HepG2 (cell line): ENCODE data around the gene RPP14. TPM values are rescaled to one million over a fixed set of nuclear protein-coding genes. Genes with fewer than 3 reads are reported as not detected.

Experiments
- ATAC-seq: fragments of 200-7000 bp; cut with Tn5 transposase; 3 replicates; pipeline ENCODE4 v1.9.1; 2020; ENCODE audit warnings: mild to moderate bottlenecking, moderate library complexity
- BruUV-seq: library from RNA; stranded (reverse); fragments of 400-500 nt; replicated peaks from 2 replicates; lab custom pipeline; 2021; lab: Mats Ljungman, UMichigan
- CTCF ChIA-PET: fragments of 300-600 bp; formaldehyde crosslinking; extraction: SDS; loops from one replicate; lab custom pipeline; 2021; ENCODE audit warnings: low total read pairs, inconsistent platforms, low intra/inter-chr PET ratio; lab: Yijun Ruan, JAX
- POLR2A ChIA-PET: fragments of 350-600 bp; sonication (Branson Sonifier 250); formaldehyde crosslinking; loops from one replicate; lab custom pipeline; 2020; ENCODE audit warnings: antibody characterized with exemption, inconsistent platforms; lab: Yijun Ruan, JAX
- DNase-seq: peaks from one replicate; pipeline ENCODE4 v3.0.0-alpha.2; 2015; ENCODE audit warnings: low spot score
- FAIRE-seq: peaks from 3 replicates; lab custom pipeline; 2011; peaks lifted over from hg19 to GRCh38; lab: Jason Lieb, UNC
- H2AFZ ChIP-seq: one replicate; pipeline ENCODE4 v1.6.1; 2011; ENCODE audit warnings: low read length, inconsistent platforms
- H3K27ac ChIP-seq: fragments of 300-600 bp; 3 replicates; pipeline ENCODE4 v1.8.0; 2011; ENCODE audit warnings: mixed run types, mild to moderate bottlenecking, mixed read lengths, low read length, inconsistent platforms; ENCODE audit not compliant: insufficient read depth; ENCODE audit errors: extremely low read length
- H3K27me3 ChIP-seq, 2 experiments: fragments of 200-600 bp in 1 of 2; 2 replicates in 1 of 2; 3 replicates in 1 of 2; pipeline versions ENCODE4 v1.6.0 to v1.8.0; 2011; ENCODE audit warnings: low read length in 2 of 2, mild to moderate bottlenecking in 2 of 2, moderate library complexity in 2 of 2, inconsistent platforms in 1 of 2; ENCODE audit not compliant: insufficient read depth in 2 of 2, control insufficient read depth in 1 of 2
- H3K36me3 ChIP-seq, 2 experiments: fragments of 200-600 bp in 1 of 2; replicated peaks in 1 of 2; 2 replicates in 1 of 2; 3 replicates in 1 of 2; pipeline versions ENCODE4 v1.5.1 to v1.8.0; 2011; ENCODE audit warnings: low read length in 2 of 2, inconsistent platforms in 1 of 2; ENCODE audit not compliant: insufficient read depth in 2 of 2, control insufficient read depth in 1 of 2
- H3K4me1 ChIP-seq: 2 replicates; pipeline ENCODE4 v1.5.1; 2012; ENCODE audit warnings: low read length, inconsistent platforms; ENCODE audit not compliant: insufficient read depth
- H3K4me2 ChIP-seq: 2 replicates; pipeline ENCODE4 v1.6.0; 2011; ENCODE audit warnings: low read depth, low read length, inconsistent platforms
- H3K4me3 ChIP-seq, 3 experiments: fragments of 200-600 bp in 1 of 3; sonication (generic), shearing (Covaris generic) in 1 of 3; replicated peaks in 1 of 3; 2 replicates each; pipeline ENCODE4 v1.5.1; 2011 to 2016; ENCODE audit warnings: low read length in 3 of 3, inconsistent platforms in 2 of 3, low read depth in 2 of 3, mild to moderate bottlenecking in 2 of 3, control low read depth in 1 of 3, mixed read lengths in 1 of 3; ENCODE audit not compliant: insufficient read depth in 1 of 3
- H3K79me2 ChIP-seq: one replicate; pipeline ENCODE4 v1.6.1; 2011; ENCODE audit warnings: low read length, inconsistent platforms; ENCODE audit not compliant: insufficient read depth
- H3K9ac ChIP-seq: 2 replicates; pipeline ENCODE4 v1.6.0; 2011; ENCODE audit warnings: mild to moderate bottlenecking, low read depth, low read length, inconsistent platforms; ENCODE audit not compliant: insufficient read depth
- H3K9me3 ChIP-seq: 2 replicates; pipeline ENCODE4 v1.5.1; 2012; ENCODE audit warnings: mild to moderate bottlenecking, low read length
- H4K20me1 ChIP-seq: 2 replicates; pipeline ENCODE4 v1.6.0; 2011; ENCODE audit warnings: inconsistent platforms, mild to moderate bottlenecking, low read length, moderate library complexity; ENCODE audit not compliant: insufficient read depth
- BHLHE40 ChIP-seq: IDR thresholded peaks from 2 replicates; pipeline ENCODE4 v1.6.1; 2011; ENCODE audit warnings: low read length, improper control_type of control experiment
- CEBPB ChIP-seq: IDR thresholded peaks from 2 replicates; pipeline ENCODE4 v1.6.1; 2011; ENCODE audit warnings: low read depth, low read length, improper control_type of control experiment, borderline replicate concordance
- CENPX ChIP-seq: sonication (generic); formaldehyde crosslinking; IDR thresholded peaks from 2 replicates; pipeline ENCODE4 v1.9.0; 2021; ENCODE audit warnings: mild to moderate bottlenecking, missing genetic modification reagents, moderate library complexity
- E2F5 ChIP-seq: sonication (generic); formaldehyde crosslinking; conservative IDR thresholded peaks from 2 replicates; pipeline ENCODE4 v1.4.0; 2020; ENCODE audit warnings: missing genetic modification reagents
- ERF ChIP-seq: IDR thresholded peaks from 2 replicates; pipeline ENCODE4 v1.6.1; 2018; ENCODE audit warnings: missing biosample characterization, missing genetic modification reagents
- FOXM1 ChIP-seq: sonication (generic); formaldehyde crosslinking; IDR thresholded peaks from 2 replicates; pipeline ENCODE4 v1.5.0; 2020; ENCODE audit warnings: missing genetic modification reagents
- HNRNPH1 ChIP-seq: fragments of 200-400 bp; formaldehyde crosslinking; optimal IDR thresholded peaks from 2 replicates; pipeline ENCODE3; 2017; ENCODE audit warnings: mild to moderate bottlenecking, low read depth, low read length
- IKZF4 ChIP-seq: sonication (generic); formaldehyde crosslinking; IDR thresholded peaks from 2 replicates; pipeline ENCODE4 v1.5.1; 2020; ENCODE audit warnings: borderline replicate concordance, mild to moderate bottlenecking, low read depth, missing genetic modification reagents; ENCODE audit errors: not compliant biosample characterization
- MIER2 ChIP-seq: IDR thresholded peaks from 2 replicates; pipeline ENCODE4 v1.6.1; 2016; ENCODE audit warnings: missing biosample characterization, missing genetic modification reagents
- PHF21A ChIP-seq: sonication (generic); formaldehyde crosslinking; IDR thresholded peaks from 2 replicates; pipeline ENCODE4 v1.5.0; 2020; ENCODE audit warnings: mild to moderate bottlenecking, missing genetic modification reagents
- SMC3 ChIP-seq: IDR thresholded peaks from 2 replicates; pipeline ENCODE4 v1.6.1; 2011; ENCODE audit warnings: low read length, improper control_type of control experiment
- SOX5 ChIP-seq: IDR thresholded peaks from 2 replicates; pipeline ENCODE4 v1.6.1; 2016; ENCODE audit warnings: borderline replicate concordance
- TCF7 ChIP-seq: sonication (generic); IDR thresholded peaks from 2 replicates; pipeline ENCODE4 v1.6.1; 2016; ENCODE audit warnings: antibody characterized with exemption, low read depth
- YY1 ChIP-seq: IDR thresholded peaks from 2 replicates; pipeline ENCODE4 v1.6.1; 2011; ENCODE audit warnings: low read length, low read depth, moderate library complexity, mild to moderate bottlenecking; ENCODE audit not compliant: insufficient read depth, insufficient replicate concordance
- ZBTB4 ChIP-seq: sonication (generic); formaldehyde crosslinking; IDR thresholded peaks from 2 replicates; pipeline ENCODE4 v1.4.0; 2020; ENCODE audit warnings: missing genetic modification reagents, mild to moderate bottlenecking, borderline replicate concordance
- ZBTB49 ChIP-seq: sonication (generic); formaldehyde crosslinking; IDR thresholded peaks from 2 replicates; pipeline ENCODE4 v1.4.0; 2020; ENCODE audit warnings: missing genetic modification reagents, borderline replicate concordance
- ZNF281 ChIP-seq: sonication (generic); formaldehyde crosslinking; IDR thresholded peaks from 2 replicates; pipeline ENCODE4 v1.4.0; 2020; ENCODE audit warnings: missing genetic modification reagents, borderline replicate concordance
- WGBS: methylation state at CpG from one replicate; pipeline ENCODE4 v1.1.6; 2017; ENCODE audit warnings: low lambda C conversion rate; 5-methylcytosine and 5-hydroxymethylcytosine counted together
- in situ Hi-C: cut with HindIII; loops from 2 replicates; pipeline ENCODE4 v1.10.0; 2017; ENCODE audit warnings: low pct_unique_long_range_greater_than_20kb; ENCODE audit not compliant: extremely low pct_ligation_motif_present
- intact Hi-C: fragments of 100-400 bp; cut with micrococcal nuclease; formaldehyde crosslinking; loops from one replicate; pipeline ENCODE4 v1.10.0; 2022; ENCODE audit not compliant: unreplicated experiment
- polyA plus RNA-seq, 8 experiments: library from polyadenylated mRNA; depleted of rRNA in 3 of 8; stranded (reverse) in 7 of 8; unstranded in 1 of 8; fragments of >200 nt; fragmentation: Illumina TruSeq in 4 of 8; extraction: Trizol in 4 of 8; gene quantifications; 2 replicates each; pipeline versions ENCODE4 v1.2.1 to v1.2.3, GENCODE V29; 2011 to 2016; ENCODE audit warnings: low read depth in 4 of 8, missing spikeins in 1 of 8, mixed read lengths in 1 of 8; ENCODE audit not compliant: insufficient read depth in 1 of 8
- total RNA-seq, 5 experiments: library from RNA; depleted of rRNA; stranded (reverse); fragments of >200 nt; fragmentation: Illumina TruSeq; extraction: Trizol; gene quantifications; 2 replicates each; pipeline ENCODE4 v1.2.3, GENCODE V29; 2016; ENCODE audit warnings: low read depth in 1 of 5

Gene RPP14
- total and polyA plus RNA-seq, 2 of the 13 experiments (the other 11 are each of a cell fraction or from before 2014, with no cell fraction given) = 15.4 to 16.2 TPM

- Histone ChIP-seq H3K36me3 (no peaks in the 10 kb centered on the region), H3K9me3 (no peaks in the 10 kb centered on the region), H4K20me1 (0 out of 2 replicates have a peak, but pooled peaks cover 4% of the 10 kb centered on the region), H3K9ac (no peak overlapping the region), H2AFZ (no peak overlapping the region), H3K4me2 (no peak overlapping the region), H3K27me3 (no peaks in the 10 kb centered on the region), H3K27ac (no peak overlapping the region), H3K4me3 (no peak overlapping the region), H3K4me1 (no peaks in the 10 kb centered on the region), H3K79me2 (no peaks in the 10 kb centered on the region)
- ChIA-PET POLR2A (no interaction called here), CTCF (no interaction called here)
- BruUV-seq = no TSS peak
- no peak for ATAC-seq
- no peak for FAIRE-seq
- intact Hi-C loops = no loop called here
- 100% methylated on average over 3 of the region's 3 CpGs for WGBS
- TF ChIP-seq HNRNPH1 (no peak), ZNF281 (CRISPR knock-in tag) (no peak), BHLHE40 (no peak), ZBTB4 (CRISPR knock-in tag) (no peak), PHF21A (CRISPR knock-in tag) (no peak), E2F5 (CRISPR knock-in tag) (no peak), SMC3 (no peak), ERF (CRISPR knock-in tag) (no peak), MIER2 (CRISPR knock-in tag) (no peak), CENPX (CRISPR knock-in tag) (no peak), ZBTB49 (CRISPR knock-in tag) (no peak), SOX5 (CRISPR knock-in tag) (no peak), TCF7 (no peak), FOXM1 (no peak), CEBPB (no peak), YY1 (no peak), IKZF4 (CRISPR knock-in tag) (no peak)
- in situ Hi-C loops = no loop called here
- DNase-seq = no peak
These were observed 51.4 kb downstream of the RPP14 start for GRCh38 chr3:58357402-58357801.
